Measurements from ENCODE around the gene OS9.
"Not testable (repeated sequence)": the region's sequence is repeated elsewhere in the genome, so short reads cannot be mapped to it uniquely, and the experiment has no call there.

The OS9 gene

GRCh38 chr12:57661376-57661775, 32.6 kb upstream of the OS9 start:
- no peaks in the 10 kb centered on the region for H3K4me1 ChIP-seq (ENCODE audit: insufficient read depth, low read length)
- H2AFZ ChIP-seq (ENCODE audit: low read depth, low read length), result no peak overlapping the region
- ATAC-seq (ENCODE audit: insufficient read depth, low read depth) (no peak), DNase-seq (no peak)
- H3K4me2 ChIP-seq (ENCODE audit: insufficient read depth, low read length), result no peak overlapping the region
- no peaks in the 10 kb centered on the region for H3K36me3 ChIP-seq (ENCODE audit: insufficient read depth, low read length)
- H3K27me3 ChIP-seq (ENCODE audit: insufficient read depth, low read length, poor library complexity), result no peaks in the 10 kb centered on the region
- H3K27ac ChIP-seq (ENCODE audit: low read length), result no peak overlapping the region
- H3K9ac ChIP-seq (ENCODE audit: low read depth, low read length), result no peak overlapping the region
- no peak overlapping the region for H3K4me3 ChIP-seq (ENCODE audit: low read depth in 1 of 2, low read length in 2 of 2)
- H3K79me2 ChIP-seq (ENCODE audit: insufficient read depth, low read length), result no peaks in the 10 kb centered on the region
- no peaks in the 10 kb centered on the region for H4K20me1 ChIP-seq (ENCODE audit: insufficient read depth, low read length)
- TF ChIP-seq EZH2 (IDR thresholded peaks at IDR 0.05; ENCODE audit: borderline replicate concordance, low read depth, low read length, severe bottlenecking), result no peak
- no peak for TF ChIP-seq CTCF (IDR thresholded peaks at IDR 0.05; ENCODE audit: borderline replicate concordance, extremely low read depth, low read length, poor library complexity, severe bottlenecking)
- H3K9me3 ChIP-seq (ENCODE audit: insufficient read depth, low read length, severe bottlenecking), result peaks cover 21% of the 10 kb centered on the region

GRCh38 chr12:57665066-57665820, 28.7 kb upstream of the OS9 start:
- H4K20me1 ChIP-seq (ENCODE audit: insufficient read depth, low read length); H3K9ac ChIP-seq (ENCODE audit: low read depth, low read length); H3K79me2 ChIP-seq (ENCODE audit: insufficient read depth, low read length); H3K27ac ChIP-seq (ENCODE audit: low read length); H3K36me3 ChIP-seq (ENCODE audit: insufficient read depth, low read length); H3K4me2 ChIP-seq (ENCODE audit: insufficient read depth, low read length); H3K27me3 ChIP-seq (ENCODE audit: insufficient read depth, low read length, poor library complexity); H3K4me3 ChIP-seq (ENCODE audit: low read depth in 1 of 2, low read length in 2 of 2); H3K4me1 ChIP-seq (ENCODE audit: insufficient read depth, low read length); H2AFZ ChIP-seq (ENCODE audit: low read depth, low read length); DNase-seq; ATAC-seq (ENCODE audit: insufficient read depth, low read depth): not testable (repeated sequence)
- peaks cover 14% of the 10 kb centered on the region for H3K9me3 ChIP-seq (ENCODE audit: insufficient read depth, low read length, severe bottlenecking)

- Histone ChIP-seq H3K4me3 (ENCODE audit: low read depth in 1 of 2, low read length in 2 of 2) (no peak overlapping the region), H3K27me3 (ENCODE audit: insufficient read depth, low read length, poor library complexity) (no peaks in the 10 kb centered on the region), H3K9ac (ENCODE audit: low read depth, low read length) (no peak overlapping the region), H3K79me2 (ENCODE audit: insufficient read depth, low read length) (no peaks in the 10 kb centered on the region), H3K9me3 (ENCODE audit: insufficient read depth, low read length, severe bottlenecking) (peaks cover 5% of the 10 kb centered on the region), H3K27ac (ENCODE audit: low read length) (no peak overlapping the region), H4K20me1 (ENCODE audit: insufficient read depth, low read length) (no peaks in the 10 kb centered on the region), H3K4me1 (ENCODE audit: insufficient read depth, low read length) (no peaks in the 10 kb centered on the region), H3K36me3 (ENCODE audit: insufficient read depth, low read length) (no peaks in the 10 kb centered on the region), H3K4me2 (ENCODE audit: insufficient read depth, low read length) (no peak overlapping the region), H2AFZ (ENCODE audit: low read depth, low read length) (no peak overlapping the region; the same call in 1 of the 2 replicates)
- TF ChIP-seq CTCF (IDR thresholded peaks at IDR 0.05; ENCODE audit: borderline replicate concordance, extremely low read depth, low read length, poor library complexity, severe bottlenecking) (no peak), EZH2 (IDR thresholded peaks at IDR 0.05; ENCODE audit: borderline replicate concordance, low read depth, low read length, severe bottlenecking) (no peak)
- no peak for DNase-seq
- no peak for ATAC-seq (ENCODE audit: insufficient read depth, low read depth)
Observed at GRCh38 chr12:57666897-57667296, 27.0 kb upstream of the OS9 start.

GRCh38 chr12:57669691-57670090, 24.2 kb upstream of the OS9 start:
- not testable (repeated sequence) for H4K20me1 ChIP-seq (ENCODE audit: insufficient read depth, low read length); H3K79me2 ChIP-seq (ENCODE audit: insufficient read depth, low read length); H3K9ac ChIP-seq (ENCODE audit: low read depth, low read length); ATAC-seq (ENCODE audit: insufficient read depth, low read depth); DNase-seq; H3K9me3 ChIP-seq (ENCODE audit: insufficient read depth, low read length, severe bottlenecking); H3K4me1 ChIP-seq (ENCODE audit: insufficient read depth, low read length); H2AFZ ChIP-seq (ENCODE audit: low read depth, low read length); H3K27me3 ChIP-seq (ENCODE audit: insufficient read depth, low read length, poor library complexity); H3K4me3 ChIP-seq (ENCODE audit: low read depth in 1 of 2, low read length in 2 of 2); H3K4me2 ChIP-seq (ENCODE audit: insufficient read depth, low read length); H3K27ac ChIP-seq (ENCODE audit: low read length); H3K36me3 ChIP-seq (ENCODE audit: insufficient read depth, low read length)

GRCh38 chr12:57671811-57672210, 22.1 kb upstream of the OS9 start:
- H3K36me3 ChIP-seq (ENCODE audit: insufficient read depth, low read length); H2AFZ ChIP-seq (ENCODE audit: low read depth, low read length); H3K9ac ChIP-seq (ENCODE audit: low read depth, low read length); H3K4me3 ChIP-seq (ENCODE audit: low read depth in 1 of 2, low read length in 2 of 2); H3K27ac ChIP-seq (ENCODE audit: low read length); DNase-seq; ATAC-seq (ENCODE audit: insufficient read depth, low read depth); H3K27me3 ChIP-seq (ENCODE audit: insufficient read depth, low read length, poor library complexity); H3K4me1 ChIP-seq (ENCODE audit: insufficient read depth, low read length); H3K79me2 ChIP-seq (ENCODE audit: insufficient read depth, low read length); H3K4me2 ChIP-seq (ENCODE audit: insufficient read depth, low read length); H3K9me3 ChIP-seq (ENCODE audit: insufficient read depth, low read length, severe bottlenecking); H4K20me1 ChIP-seq (ENCODE audit: insufficient read depth, low read length): not testable (repeated sequence)

Measured in DND-41 (cell line).